Nephron progenitor cell (in vitro differentiated cells): ENCODE results near the gene BRINP2.

Source experiments
- DNase-seq: peaks from one replicate; pipeline ENCODE4 v3.0.0; 2021
- H3K27ac Mint-ChIP-seq: 2 replicates; pipeline ENCODE4 v1.8.0; 2021; ENCODE audit warnings: mild to moderate bottlenecking, moderate library complexity, mixed read lengths
- H3K27me3 Mint-ChIP-seq: 2 replicates; pipeline ENCODE4 v1.8.0; 2021; ENCODE audit warnings: mild to moderate bottlenecking, low read depth, mixed read lengths; ENCODE audit not compliant: poor library complexity
- H3K36me3 Mint-ChIP-seq: 2 replicates; pipeline ENCODE4 v1.8.0; 2021; ENCODE audit warnings: low read depth, mixed read lengths
- H3K4me1 Mint-ChIP-seq: 2 replicates; pipeline ENCODE4 v1.8.0; 2021; ENCODE audit warnings: mixed read lengths
- H3K4me3 Mint-ChIP-seq: 2 replicates; pipeline ENCODE4 v1.8.0; 2021; ENCODE audit warnings: mild to moderate bottlenecking, moderate library complexity, mixed read lengths
- H3K9me3 Mint-ChIP-seq: 2 replicates; pipeline ENCODE4 v1.8.0; 2021; ENCODE audit warnings: mild to moderate bottlenecking, moderate library complexity, mixed read lengths
- TF ChIP-seq, protein P1 (sequence below): fragments of 200-600 bp; sonication (generic); IDR thresholded peaks from 2 replicates; pipeline ENCODE4 v1.5.0; 2021; ENCODE audit warnings: antibody characterized with exemption

BRINP2 gene

DNA sequence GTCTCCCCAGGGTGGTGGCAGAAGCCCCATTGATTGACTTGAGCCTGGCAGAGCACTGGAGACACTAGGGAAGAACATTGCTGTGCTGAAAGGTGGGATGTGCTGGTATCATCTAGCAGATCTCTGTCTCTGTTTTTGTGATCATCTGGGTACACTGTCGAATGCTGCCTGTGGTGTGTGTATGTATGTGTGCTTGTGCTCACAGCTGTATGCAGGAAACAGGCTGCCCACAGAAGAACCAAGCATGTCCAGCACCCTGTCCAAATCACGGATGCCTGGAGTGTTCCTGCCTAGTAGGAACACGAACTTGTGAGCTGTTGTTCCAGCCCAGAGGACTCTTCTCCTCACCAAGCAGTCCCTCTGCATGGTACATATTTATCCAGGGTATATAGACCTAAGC, 1.5 kb downstream of the BRINP2 start:
- H3K9me3 Mint-ChIP-seq: peaks cover 3% of the 10 kb centered on the region
- H3K27ac Mint-ChIP-seq: no peak overlapping the region
- no peak for DNase-seq
- no peak overlapping the region for H3K4me3 Mint-ChIP-seq
- peaks cover 12% of the 10 kb centered on the region for H3K4me1 Mint-ChIP-seq
- peaks cover 16% of the 10 kb centered on the region for H3K27me3 Mint-ChIP-seq
- no peaks in the 10 kb centered on the region for H3K36me3 Mint-ChIP-seq
- TF ChIP-seq, protein P1, sequence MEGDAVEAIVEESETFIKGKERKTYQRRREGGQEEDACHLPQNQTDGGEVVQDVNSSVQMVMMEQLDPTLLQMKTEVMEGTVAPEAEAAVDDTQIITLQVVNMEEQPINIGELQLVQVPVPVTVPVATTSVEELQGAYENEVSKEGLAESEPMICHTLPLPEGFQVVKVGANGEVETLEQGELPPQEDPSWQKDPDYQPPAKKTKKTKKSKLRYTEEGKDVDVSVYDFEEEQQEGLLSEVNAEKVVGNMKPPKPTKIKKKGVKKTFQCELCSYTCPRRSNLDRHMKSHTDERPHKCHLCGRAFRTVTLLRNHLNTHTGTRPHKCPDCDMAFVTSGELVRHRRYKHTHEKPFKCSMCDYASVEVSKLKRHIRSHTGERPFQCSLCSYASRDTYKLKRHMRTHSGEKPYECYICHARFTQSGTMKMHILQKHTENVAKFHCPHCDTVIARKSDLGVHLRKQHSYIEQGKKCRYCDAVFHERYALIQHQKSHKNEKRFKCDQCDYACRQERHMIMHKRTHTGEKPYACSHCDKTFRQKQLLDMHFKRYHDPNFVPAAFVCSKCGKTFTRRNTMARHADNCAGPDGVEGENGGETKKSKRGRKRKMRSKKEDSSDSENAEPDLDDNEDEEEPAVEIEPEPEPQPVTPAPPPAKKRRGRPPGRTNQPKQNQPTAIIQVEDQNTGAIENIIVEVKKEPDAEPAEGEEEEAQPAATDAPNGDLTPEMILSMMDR: no peak

GRCh38 chr1:177172866-177173265, 2.1 kb downstream of the BRINP2 start:
- Mint-ChIP-seq H3K4me1 (peaks cover 12% of the 10 kb centered on the region), H3K27ac (no peak overlapping the region), H3K36me3 (no peaks in the 10 kb centered on the region), H3K27me3 (peaks cover 22% of the 10 kb centered on the region), H3K4me3 (no peak overlapping the region), H3K9me3 (peaks cover 7% of the 10 kb centered on the region)
- DNase-seq: no peak
- TF ChIP-seq, protein P1: no peak

DNA sequence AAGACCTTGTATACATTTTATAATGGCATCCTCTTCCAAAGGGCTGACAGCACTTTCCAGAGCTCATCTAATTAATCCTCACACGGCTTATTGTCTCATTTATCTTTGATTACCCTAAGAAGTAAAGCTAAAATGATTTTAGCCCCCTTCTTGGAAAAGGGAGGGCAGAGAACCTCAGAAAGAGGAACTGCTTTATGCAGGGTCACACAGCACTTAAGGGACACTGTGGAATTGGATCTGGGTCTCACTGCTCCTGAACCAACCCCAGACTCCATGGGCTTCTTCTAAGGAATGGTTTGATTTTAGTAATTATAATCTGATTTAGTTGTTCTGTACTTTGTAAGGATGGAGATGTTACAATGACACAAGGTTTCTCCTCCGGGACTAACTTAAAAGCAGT, 3.2 kb downstream of the BRINP2 start:
- H3K27ac Mint-ChIP-seq: no peak overlapping the region
- H3K36me3 Mint-ChIP-seq: no peaks in the 10 kb centered on the region
- TF ChIP-seq, protein P1: no peak
- H3K9me3 Mint-ChIP-seq: peaks cover 11% of the 10 kb centered on the region
- peaks cover 12% of the 10 kb centered on the region for H3K4me1 Mint-ChIP-seq
- peaks cover 33% of the 10 kb centered on the region for H3K27me3 Mint-ChIP-seq
- H3K4me3 Mint-ChIP-seq: no peak overlapping the region
- DNase-seq: no peak

DNA sequence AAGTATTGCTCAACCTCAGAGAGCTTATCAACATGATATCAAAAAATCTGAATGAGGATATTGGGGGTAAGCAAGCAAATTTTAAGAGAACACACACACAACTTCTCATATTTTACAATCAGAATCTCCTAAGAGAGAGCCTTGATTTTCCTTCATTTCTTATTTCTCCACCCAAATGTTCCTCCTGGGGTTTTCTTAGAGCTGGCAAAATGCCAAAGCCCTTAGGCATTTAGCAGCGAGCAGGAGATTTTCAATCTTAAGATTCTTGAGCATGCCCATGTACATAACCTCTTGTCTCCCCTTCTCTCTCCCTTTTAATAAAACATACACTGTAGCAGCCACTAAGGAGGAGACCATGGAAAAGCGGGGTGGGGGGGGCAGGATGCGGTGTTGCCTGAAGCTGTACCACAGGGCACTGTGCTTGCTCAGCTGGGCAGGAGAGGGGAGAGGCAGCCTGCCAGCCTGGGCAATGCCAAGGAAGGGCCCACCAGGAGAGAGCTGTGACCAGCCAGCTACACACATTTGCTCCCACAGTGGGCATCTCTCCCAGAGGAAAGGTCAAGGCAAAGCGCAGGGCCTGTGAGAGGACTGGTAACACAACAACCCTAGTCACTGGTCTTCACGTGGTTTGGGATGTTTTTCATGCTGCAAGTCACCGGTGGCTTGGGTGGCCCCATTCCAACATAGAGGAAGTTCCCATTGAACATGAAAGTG, 4.3 kb downstream of the BRINP2 start:
- Mint-ChIP-seq H3K27ac (no peak overlapping the region), H3K27me3 (peaks cover 44% of the 10 kb centered on the region), H3K36me3 (no peaks in the 10 kb centered on the region), H3K9me3 (peaks cover 11% of the 10 kb centered on the region), H3K4me1 (peaks cover 12% of the 10 kb centered on the region), H3K4me3 (no peak overlapping the region)
- DNase-seq: no peak
- TF ChIP-seq, protein P1: no peak

DNA sequence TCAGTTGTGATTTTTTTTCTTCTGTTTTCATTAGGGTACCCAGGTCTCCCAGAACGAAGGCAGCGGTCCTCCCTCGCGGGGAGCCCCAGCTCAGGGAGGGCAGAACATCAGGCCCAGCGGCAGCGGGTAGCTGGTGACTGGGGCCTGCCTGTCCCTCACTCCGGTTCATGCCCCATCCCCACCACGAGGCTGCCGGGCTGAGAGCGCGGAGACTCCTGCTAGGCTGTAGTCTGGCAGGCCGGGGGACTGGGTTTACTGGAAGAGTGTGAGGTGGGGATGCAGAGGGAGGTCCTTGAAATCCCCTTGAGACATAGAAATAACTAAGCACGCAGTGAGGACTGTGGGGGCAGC, 10.5 kb downstream of the BRINP2 start:
- TF ChIP-seq, protein P1: no peak
- Mint-ChIP-seq H3K4me1 (peaks cover 20% of the 10 kb centered on the region), H3K27me3 (peaks cover 64% of the 10 kb centered on the region), H3K36me3 (no peaks in the 10 kb centered on the region), H3K9me3 (peaks cover 12% of the 10 kb centered on the region), H3K4me3 (peak overlapping the region; percentile 71), H3K27ac (no peak overlapping the region)
- no peak for DNase-seq

GRCh38 chr1:177181631-177182291, 11.0 kb downstream of the BRINP2 start:
- TF ChIP-seq, protein P1: peak; percentile 89
- H3K27ac Mint-ChIP-seq: no peak overlapping the region
- peaks cover 12% of the 10 kb centered on the region for H3K9me3 Mint-ChIP-seq
- H3K36me3 Mint-ChIP-seq: no peaks in the 10 kb centered on the region
- peaks cover 20% of the 10 kb centered on the region for H3K4me1 Mint-ChIP-seq
- DNase-seq: peak; percentile 92
- peak overlapping the region; percentile 71 for H3K4me3 Mint-ChIP-seq
- peaks cover 63% of the 10 kb centered on the region for H3K27me3 Mint-ChIP-seq
